Measurements from ENCODE around the gene AMOTL1.

AMOTL1 gene

DNA sequence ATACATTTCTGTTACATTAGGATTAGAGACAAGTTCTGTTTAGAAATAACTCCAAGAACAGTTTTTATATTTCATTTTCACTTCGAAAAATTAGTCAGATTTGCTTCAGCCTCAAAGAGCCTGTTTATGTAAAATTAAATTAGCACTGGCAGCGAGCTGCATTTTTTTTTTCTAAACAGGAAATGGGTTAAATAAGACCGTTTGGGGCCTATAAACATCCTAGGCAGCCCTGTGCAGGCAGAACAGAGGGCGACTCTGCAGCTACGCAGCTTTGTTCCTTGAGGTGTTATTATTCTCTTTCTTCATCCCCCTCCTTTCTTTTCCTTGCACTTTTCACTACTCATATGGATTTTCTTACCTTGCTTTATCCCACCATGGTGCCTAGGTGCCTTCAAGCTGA, 156.5 kb downstream of the AMOTL1 start:
- DNase-seq (ENCODE audit: insufficient read length, low spot score) (no peak), FAIRE-seq (no peak)
- TF ChIP-seq, protein P1, sequence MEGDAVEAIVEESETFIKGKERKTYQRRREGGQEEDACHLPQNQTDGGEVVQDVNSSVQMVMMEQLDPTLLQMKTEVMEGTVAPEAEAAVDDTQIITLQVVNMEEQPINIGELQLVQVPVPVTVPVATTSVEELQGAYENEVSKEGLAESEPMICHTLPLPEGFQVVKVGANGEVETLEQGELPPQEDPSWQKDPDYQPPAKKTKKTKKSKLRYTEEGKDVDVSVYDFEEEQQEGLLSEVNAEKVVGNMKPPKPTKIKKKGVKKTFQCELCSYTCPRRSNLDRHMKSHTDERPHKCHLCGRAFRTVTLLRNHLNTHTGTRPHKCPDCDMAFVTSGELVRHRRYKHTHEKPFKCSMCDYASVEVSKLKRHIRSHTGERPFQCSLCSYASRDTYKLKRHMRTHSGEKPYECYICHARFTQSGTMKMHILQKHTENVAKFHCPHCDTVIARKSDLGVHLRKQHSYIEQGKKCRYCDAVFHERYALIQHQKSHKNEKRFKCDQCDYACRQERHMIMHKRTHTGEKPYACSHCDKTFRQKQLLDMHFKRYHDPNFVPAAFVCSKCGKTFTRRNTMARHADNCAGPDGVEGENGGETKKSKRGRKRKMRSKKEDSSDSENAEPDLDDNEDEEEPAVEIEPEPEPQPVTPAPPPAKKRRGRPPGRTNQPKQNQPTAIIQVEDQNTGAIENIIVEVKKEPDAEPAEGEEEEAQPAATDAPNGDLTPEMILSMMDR (IDR thresholded peaks at IDR 0.05; ENCODE audit: insufficient read depth, missing control alignments): no peak

DNA sequence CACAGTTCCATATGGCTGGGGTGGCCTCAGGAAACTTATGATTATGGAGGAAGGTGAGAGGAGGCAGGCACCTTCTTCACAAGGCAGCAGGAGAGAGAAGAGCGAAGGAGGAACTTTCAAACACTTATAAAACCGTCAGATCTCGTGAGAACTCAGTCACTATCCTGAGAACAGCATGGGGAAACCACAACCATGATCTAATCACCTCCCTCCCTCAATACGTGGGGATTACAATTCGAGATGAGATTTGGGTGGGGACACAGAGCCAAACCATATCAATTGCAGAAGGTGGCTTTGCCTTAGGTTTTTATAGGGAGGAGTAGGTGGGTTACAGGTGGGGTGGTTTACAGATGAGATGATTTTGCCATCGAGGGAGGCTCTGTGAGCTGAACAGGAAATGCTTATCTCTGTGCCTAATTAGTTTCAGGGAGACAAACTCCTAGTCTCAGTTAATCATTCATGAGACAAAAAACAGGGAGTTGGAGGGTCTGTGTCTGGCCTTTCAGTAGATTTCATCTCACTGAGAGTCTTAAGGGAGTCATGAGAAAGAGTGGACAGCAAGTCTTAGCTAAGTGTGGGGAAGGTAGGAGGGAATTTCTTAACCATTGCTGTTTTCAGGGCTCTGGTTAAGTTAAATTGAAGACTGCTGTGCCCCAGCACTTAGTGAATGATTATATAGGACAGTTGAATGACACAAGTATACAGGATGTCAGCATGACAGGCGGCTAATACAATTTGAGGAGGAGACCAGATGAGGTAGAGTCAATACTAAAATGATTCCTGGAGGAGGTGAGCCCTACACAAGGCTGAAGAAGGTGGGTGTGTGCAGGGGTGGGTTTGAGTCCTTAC, 157.5 kb downstream of the AMOTL1 start:
- no peak for FAIRE-seq
- TF ChIP-seq, protein P1 (IDR thresholded peaks at IDR 0.05; ENCODE audit: insufficient read depth, missing control alignments): no peak
- no peak for DNase-seq (ENCODE audit: insufficient read length, low spot score)

DNA sequence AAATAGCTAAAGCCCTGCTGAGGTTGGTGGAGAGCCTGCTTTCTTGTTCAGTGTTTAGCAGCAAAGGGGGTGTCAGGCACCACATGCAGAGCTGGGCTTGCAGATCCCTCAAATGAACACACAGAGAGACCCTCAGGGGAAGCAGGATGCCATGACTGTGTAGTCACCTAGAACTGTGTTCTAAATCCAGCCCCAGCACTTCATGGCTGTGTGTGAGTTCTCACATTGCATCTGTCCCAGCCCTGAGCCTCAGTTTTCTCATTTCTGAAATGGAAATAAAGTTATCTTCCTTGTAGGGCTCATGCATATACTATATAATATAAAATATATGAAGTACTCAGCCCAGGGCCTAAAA, 158.1 kb downstream of the AMOTL1 start:
- FAIRE-seq (no peak), DNase-seq (ENCODE audit: insufficient read length, low spot score) (no peak)
- TF ChIP-seq, protein P1 (IDR thresholded peaks at IDR 0.05; ENCODE audit: insufficient read depth, missing control alignments): no peak
